HL-60 (cell line): ENCODE results near the gene PPFIBP2.

Experiments
- DNase-seq, 2 experiments: peaks; one replicate each; pipeline ENCODE4 v3.0.0-alpha.2; 2010 to 2020; ENCODE audit warnings: low read depth in 1 of 2, low spot score in 1 of 2
- H3K27ac ChIP-seq: fragments of 250-450 bp; sonication (Bioruptor Pico); replicated peaks from 2 replicates; pipeline ENCODE4 v1.5.1; 2020; ENCODE audit warnings: mild to moderate bottlenecking, moderate library complexity
- H3K27me3 ChIP-seq: fragments of 250-450 bp; sonication (Bioruptor Pico); 2 replicates; pipeline ENCODE4 v1.5.1; 2021; ENCODE audit warnings: mild to moderate bottlenecking, moderate library complexity; ENCODE audit not compliant: insufficient read depth, poor library complexity, severe bottlenecking
- H3K4me3 ChIP-seq: replicated peaks from 2 replicates; pipeline ENCODE4 v1.5.1; 2011; ENCODE audit warnings: mild to moderate bottlenecking, control low read depth, low read length; ENCODE audit not compliant: insufficient read depth
- GABPA ChIP-seq: IDR thresholded peaks from 2 replicates; pipeline ENCODE4 v1.6.1; 2012; ENCODE audit warnings: low read depth
- POLR2AphosphoS5 ChIP-seq: IDR thresholded peaks from 2 replicates; pipeline ENCODE4 v1.6.1; 2012; ENCODE audit warnings: low read depth
- SPI1 ChIP-seq: IDR thresholded peaks from 2 replicates; pipeline ENCODE4 v1.6.1; 2012; ENCODE audit warnings: low read depth, mild to moderate bottlenecking, borderline replicate concordance
- TF ChIP-seq, protein P1 (sequence below): IDR thresholded peaks from one replicate; pipeline ENCODE4 v1.5.1; 2011; ENCODE audit warnings: low read length, control low read depth, inconsistent platforms; ENCODE audit not compliant: insufficient read depth
- TF ChIP-seq, protein P2 (sequence below): IDR thresholded peaks from 2 replicates; pipeline ENCODE4 v1.6.1; 2012; ENCODE audit warnings: low read depth; ENCODE audit not compliant: insufficient replicate concordance

The PPFIBP2 gene

DNA sequence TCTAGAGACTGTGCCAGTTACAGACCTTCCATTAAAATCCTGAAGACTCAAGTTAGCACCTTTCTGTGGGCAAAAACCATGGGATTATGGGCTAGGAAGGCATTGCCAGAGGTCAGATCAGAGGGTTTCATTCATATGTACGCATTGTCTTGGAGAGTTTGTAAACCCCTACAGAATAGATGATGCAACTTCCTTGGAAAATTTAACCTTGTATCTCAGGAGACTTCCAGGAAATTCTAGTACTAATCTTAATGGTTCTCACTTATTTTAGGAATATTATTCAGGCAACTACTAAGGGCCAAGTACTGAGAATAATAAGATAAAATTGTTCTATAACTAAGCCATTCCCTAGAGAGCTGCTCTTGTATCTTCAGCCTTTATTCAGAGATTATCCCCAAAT, 21.5 kb upstream of the PPFIBP2 start:
- H3K4me3 ChIP-seq, result no peak overlapping the region
- H3K27me3 ChIP-seq, result no peaks in the 10 kb centered on the region
- H3K27ac ChIP-seq, result no peak overlapping the region
- no peak for DNase-seq
- no peak for TF ChIP-seq POLR2AphosphoS5
- TF ChIP-seq, protein P1, sequence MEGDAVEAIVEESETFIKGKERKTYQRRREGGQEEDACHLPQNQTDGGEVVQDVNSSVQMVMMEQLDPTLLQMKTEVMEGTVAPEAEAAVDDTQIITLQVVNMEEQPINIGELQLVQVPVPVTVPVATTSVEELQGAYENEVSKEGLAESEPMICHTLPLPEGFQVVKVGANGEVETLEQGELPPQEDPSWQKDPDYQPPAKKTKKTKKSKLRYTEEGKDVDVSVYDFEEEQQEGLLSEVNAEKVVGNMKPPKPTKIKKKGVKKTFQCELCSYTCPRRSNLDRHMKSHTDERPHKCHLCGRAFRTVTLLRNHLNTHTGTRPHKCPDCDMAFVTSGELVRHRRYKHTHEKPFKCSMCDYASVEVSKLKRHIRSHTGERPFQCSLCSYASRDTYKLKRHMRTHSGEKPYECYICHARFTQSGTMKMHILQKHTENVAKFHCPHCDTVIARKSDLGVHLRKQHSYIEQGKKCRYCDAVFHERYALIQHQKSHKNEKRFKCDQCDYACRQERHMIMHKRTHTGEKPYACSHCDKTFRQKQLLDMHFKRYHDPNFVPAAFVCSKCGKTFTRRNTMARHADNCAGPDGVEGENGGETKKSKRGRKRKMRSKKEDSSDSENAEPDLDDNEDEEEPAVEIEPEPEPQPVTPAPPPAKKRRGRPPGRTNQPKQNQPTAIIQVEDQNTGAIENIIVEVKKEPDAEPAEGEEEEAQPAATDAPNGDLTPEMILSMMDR, result no peak
- TF ChIP-seq SPI1, result no peak
- TF ChIP-seq GABPA, result no peak
- TF ChIP-seq, protein P2, sequence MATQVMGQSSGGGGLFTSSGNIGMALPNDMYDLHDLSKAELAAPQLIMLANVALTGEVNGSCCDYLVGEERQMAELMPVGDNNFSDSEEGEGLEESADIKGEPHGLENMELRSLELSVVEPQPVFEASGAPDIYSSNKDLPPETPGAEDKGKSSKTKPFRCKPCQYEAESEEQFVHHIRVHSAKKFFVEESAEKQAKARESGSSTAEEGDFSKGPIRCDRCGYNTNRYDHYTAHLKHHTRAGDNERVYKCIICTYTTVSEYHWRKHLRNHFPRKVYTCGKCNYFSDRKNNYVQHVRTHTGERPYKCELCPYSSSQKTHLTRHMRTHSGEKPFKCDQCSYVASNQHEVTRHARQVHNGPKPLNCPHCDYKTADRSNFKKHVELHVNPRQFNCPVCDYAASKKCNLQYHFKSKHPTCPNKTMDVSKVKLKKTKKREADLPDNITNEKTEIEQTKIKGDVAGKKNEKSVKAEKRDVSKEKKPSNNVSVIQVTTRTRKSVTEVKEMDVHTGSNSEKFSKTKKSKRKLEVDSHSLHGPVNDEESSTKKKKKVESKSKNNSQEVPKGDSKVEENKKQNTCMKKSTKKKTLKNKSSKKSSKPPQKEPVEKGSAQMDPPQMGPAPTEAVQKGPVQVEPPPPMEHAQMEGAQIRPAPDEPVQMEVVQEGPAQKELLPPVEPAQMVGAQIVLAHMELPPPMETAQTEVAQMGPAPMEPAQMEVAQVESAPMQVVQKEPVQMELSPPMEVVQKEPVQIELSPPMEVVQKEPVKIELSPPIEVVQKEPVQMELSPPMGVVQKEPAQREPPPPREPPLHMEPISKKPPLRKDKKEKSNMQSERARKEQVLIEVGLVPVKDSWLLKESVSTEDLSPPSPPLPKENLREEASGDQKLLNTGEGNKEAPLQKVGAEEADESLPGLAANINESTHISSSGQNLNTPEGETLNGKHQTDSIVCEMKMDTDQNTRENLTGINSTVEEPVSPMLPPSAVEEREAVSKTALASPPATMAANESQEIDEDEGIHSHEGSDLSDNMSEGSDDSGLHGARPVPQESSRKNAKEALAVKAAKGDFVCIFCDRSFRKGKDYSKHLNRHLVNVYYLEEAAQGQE, result no peak

DNA sequence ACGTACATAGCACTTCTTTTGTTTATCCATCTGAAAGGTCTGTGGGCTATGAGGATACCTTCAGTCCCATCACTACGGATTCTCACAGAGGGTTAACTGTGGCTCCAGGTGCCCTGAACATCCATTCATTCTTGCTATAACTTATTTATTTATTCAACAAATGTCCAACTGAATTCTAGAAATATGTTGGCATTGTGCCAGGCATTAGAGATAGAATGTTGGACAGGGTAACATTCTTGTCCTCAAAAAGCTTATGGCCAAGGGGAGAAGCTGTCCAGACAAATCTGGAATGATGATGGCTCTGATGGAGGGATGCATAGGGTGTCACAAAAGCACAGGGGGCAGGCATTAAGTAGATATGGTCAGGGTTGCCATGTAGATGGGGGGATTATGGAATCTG, 20.1 kb upstream of the PPFIBP2 start:
- TF ChIP-seq, protein P1, result no peak
- TF ChIP-seq, protein P2, result no peak
- no peak for TF ChIP-seq SPI1
- TF ChIP-seq GABPA, result no peak
- TF ChIP-seq POLR2AphosphoS5, result no peak
- H3K27me3 ChIP-seq, result no peaks in the 10 kb centered on the region
- DNase-seq, result no peak
- H3K4me3 ChIP-seq, result no peak overlapping the region
- H3K27ac ChIP-seq, result no peak overlapping the region

DNA sequence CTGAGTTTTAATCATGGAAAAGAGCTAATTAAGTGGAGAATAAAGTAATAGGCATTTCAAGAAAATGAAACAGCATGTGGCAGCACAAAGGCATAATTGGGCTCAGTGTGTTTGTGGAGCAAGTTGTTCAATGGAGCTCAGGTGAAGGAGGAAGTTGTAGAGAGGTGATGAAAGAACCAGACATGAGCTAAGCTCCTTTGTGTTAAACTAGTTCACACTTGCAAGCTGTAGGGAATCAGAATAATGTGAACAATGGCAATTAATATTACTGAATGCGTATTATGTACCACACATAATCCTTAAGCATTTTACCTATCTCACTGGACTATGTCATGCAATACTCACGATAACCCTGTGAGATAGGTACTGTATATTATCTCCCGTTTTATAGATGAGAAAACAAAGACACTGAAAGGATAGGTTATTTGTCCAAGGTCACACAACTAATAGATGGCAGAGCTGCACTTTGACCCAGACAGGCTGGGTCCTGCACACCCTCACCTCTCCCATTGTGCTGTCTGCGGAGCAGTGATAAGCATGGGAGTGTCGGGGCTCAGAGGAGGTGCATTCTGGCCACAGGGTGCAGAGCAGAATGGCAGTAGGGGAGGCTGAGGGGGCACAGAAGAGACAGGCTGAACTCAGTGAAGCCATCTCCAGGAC, 19.6 kb upstream of the PPFIBP2 start:
- Histone ChIP-seq H3K27me3 (no peaks in the 10 kb centered on the region), H3K27ac (no peak overlapping the region), H3K4me3 (no peak overlapping the region)
- DNase-seq, result peak in 1 of 2 experiments; percentile 25
- no peak for TF ChIP-seq POLR2AphosphoS5
- TF ChIP-seq, protein P1, result no peak
- no peak for TF ChIP-seq GABPA
- no peak for TF ChIP-seq SPI1
- TF ChIP-seq, protein P2, result no peak
